GM12878 (cell line): ENCODE measurements around the gene DFFA. TPM values are rescaled to one million over a fixed set of nuclear protein-coding genes. Genes with fewer than 3 reads are reported as not detected.

Experiments used
- ATAC-seq: fragments of 200-7000 bp; cut with Tn5 transposase; 3 replicates; pipeline ENCODE4 v1.9.1; 2020; ENCODE audit warnings: mild to moderate bottlenecking, moderate library complexity
- BruUV-seq: library from RNA; stranded (reverse); fragments of 400-500 nt; replicated peaks from 2 replicates; lab custom pipeline; 2021; lab: Mats Ljungman, UMichigan
- CTCF ChIA-PET: fragments of 300-600 bp; sonication (Branson Sonifier 250); formaldehyde crosslinking; extraction: SDS; loops from one replicate; lab custom pipeline; 2021; ENCODE audit warnings: inconsistent platforms; lab: Yijun Ruan, JAX
- POLR2A ChIA-PET: fragments of 350-600 bp; formaldehyde crosslinking; extraction: SDS; loops from one replicate; lab custom pipeline; 2021; ENCODE audit warnings: inconsistent platforms; lab: Charles Lee
- RAD21 ChIA-PET: fragments of 300-600 bp; sonication (Branson Sonifier 250); formaldehyde crosslinking; loops from one replicate; lab custom pipeline; 2023; ENCODE audit warnings: antibody characterized with exemption; ENCODE audit not compliant: unreplicated experiment; lab: Charles Lee
- SMC1A ChIA-PET: fragments of 300-600 bp; sonication (Branson Sonifier 250); formaldehyde crosslinking; loops from one replicate; lab custom pipeline; 2023; ENCODE audit not compliant: unreplicated experiment, uncharacterized antibody; lab: Charles Lee
- DNase-seq: peaks from one replicate; pipeline ENCODE4 v3.0.0-alpha.2; 2011; ENCODE audit warnings: low read depth, low spot score
- FAIRE-seq: peaks from 3 replicates; lab custom pipeline; 2011; peaks lifted over from hg19 to GRCh38; lab: Jason Lieb, UNC
- H2AFZ ChIP-seq: 2 replicates; pipeline ENCODE4 v1.6.0; 2011; ENCODE audit warnings: low read depth, low read length, control low read depth; ENCODE audit not compliant: control insufficient read depth
- H3K27ac ChIP-seq: 2 replicates; pipeline ENCODE4 v1.5.1; 2011; ENCODE audit warnings: control low read depth; ENCODE audit not compliant: control insufficient read depth, insufficient read depth
- H3K27me3 ChIP-seq, 2 experiments: replicated peaks in 1 of 2; 2 replicates each; pipeline versions ENCODE4 v1.6.0 to v1.6.1; 2011; ENCODE audit warnings: low read length in 1 of 2; ENCODE audit not compliant: control insufficient read depth in 2 of 2, insufficient read depth in 2 of 2
- H3K36me3 ChIP-seq, 2 experiments: 2 replicates each; pipeline ENCODE4 v1.5.1; 2011; ENCODE audit warnings: low read length in 1 of 2; ENCODE audit not compliant: control insufficient read depth in 2 of 2, insufficient read depth in 2 of 2
- H3K4me1 ChIP-seq: 2 replicates; pipeline ENCODE4 v1.6.1; 2011; ENCODE audit warnings: mild to moderate bottlenecking, low read length, moderate library complexity, mixed read lengths; ENCODE audit not compliant: control insufficient read depth, insufficient read depth
- H3K4me2 ChIP-seq: 2 replicates; pipeline ENCODE4 v1.6.0; 2011; ENCODE audit warnings: control low read depth; ENCODE audit not compliant: control insufficient read depth, insufficient read depth
- H3K4me3 ChIP-seq: fragments of 200-600 bp; sonication (generic); 2 replicates; pipeline ENCODE4 v1.5.1; 2016
- H3K79me2 ChIP-seq: 2 replicates; pipeline ENCODE4 v1.6.0; 2011; ENCODE audit warnings: low read length; ENCODE audit not compliant: control insufficient read depth, insufficient read depth
- H3K9ac ChIP-seq: 2 replicates; pipeline ENCODE4 v1.8.0; 2011; ENCODE audit warnings: low read length, control low read depth, mixed read lengths; ENCODE audit not compliant: control insufficient read depth, insufficient read depth
- H3K9me3 ChIP-seq: replicated peaks from 3 replicates; pipeline ENCODE4 v1.5.1; 2011; ENCODE audit warnings: mild to moderate bottlenecking, low read length; ENCODE audit not compliant: control insufficient read depth, insufficient read depth
- H4K20me1 ChIP-seq: 2 replicates; pipeline ENCODE4 v1.6.0; 2011; ENCODE audit not compliant: control insufficient read depth, insufficient read depth
- CREB1 ChIP-seq: IDR thresholded peaks from 2 replicates; pipeline ENCODE4 v1.6.1; 2012; ENCODE audit warnings: low read depth, mild to moderate bottlenecking, inconsistent platforms
- CREM ChIP-seq: IDR thresholded peaks from 2 replicates; pipeline ENCODE4 v1.6.1; 2014; ENCODE audit warnings: antibody characterized with exemption, low read depth
- DPF2 ChIP-seq: fragments of 450-650 bp; IDR thresholded peaks from 2 replicates; pipeline ENCODE4 v1.6.1; 2017; ENCODE audit warnings: mild to moderate bottlenecking
- HDAC6 ChIP-seq: fragments of 200-600 bp; sonication (generic); IDR thresholded peaks from one replicate; pipeline ENCODE4 v1.8.0; 2017; ENCODE audit warnings: antibody characterized with exemption; ENCODE audit not compliant: unreplicated experiment
- JUNB ChIP-seq: IDR thresholded peaks from 2 replicates; pipeline ENCODE4 v1.6.1; 2016; ENCODE audit warnings: antibody characterized with exemption, mild to moderate bottlenecking
- MEF2A ChIP-seq: IDR thresholded peaks from 2 replicates; pipeline ENCODE4 v1.6.1; 2011; ENCODE audit warnings: low read depth, mild to moderate bottlenecking, low read length, moderate library complexity; ENCODE audit not compliant: insufficient read depth
- MXI1 ChIP-seq: fragments of 150-350 bp; IDR thresholded peaks from 2 replicates; pipeline ENCODE4 v1.6.1; 2011; ENCODE audit warnings: low read depth, mild to moderate bottlenecking, inconsistent platforms, low read length, improper control_type of control experiment
- POLR2AphosphoS5 ChIP-seq: IDR thresholded peaks from 2 replicates; pipeline ENCODE4 v1.6.1; 2011; ENCODE audit warnings: mild to moderate bottlenecking, low read length, inconsistent platforms
- RBBP5 ChIP-seq: fragments of 200-600 bp; sonication (generic); conservative IDR thresholded peaks from 2 replicates; pipeline ENCODE4 v1.6.1; 2016
- RELB ChIP-seq: fragments of 450-650 bp; IDR thresholded peaks from 2 replicates; pipeline ENCODE4 v1.6.1; 2017; ENCODE audit warnings: low read depth, mild to moderate bottlenecking, moderate library complexity
- RUNX3 ChIP-seq: IDR thresholded peaks from 2 replicates; pipeline ENCODE4 v1.6.1; 2012; ENCODE audit warnings: low read length, inconsistent platforms
- SMAD5 ChIP-seq: IDR thresholded peaks from 2 replicates; pipeline ENCODE4 v1.6.1; 2016; ENCODE audit warnings: antibody characterized with exemption, low read depth
- ZNF217 ChIP-seq: fragments of 450-650 bp; IDR thresholded peaks from 2 replicates; pipeline ENCODE4 v1.6.1; 2017; ENCODE audit warnings: antibody characterized with exemption, mild to moderate bottlenecking
- WGBS: methylation state at CpG from one replicate; pipeline ENCODE4 v1.1.6; 2016; ENCODE audit warnings: low lambda C conversion rate; ENCODE audit not compliant: insufficient replicate concordance, insufficient coverage; ENCODE audit errors: missing lambda C conversion rate; 5-methylcytosine and 5-hydroxymethylcytosine counted together
- in situ Hi-C: fragments of 300-500 bp; cut with MboI; formaldehyde crosslinking; loops from 9 replicates; pipeline ENCODE4 v1.14.3; 2018; ENCODE audit warnings: mixed read lengths
- intact Hi-C: fragments of 100-400 bp; cut with micrococcal nuclease; formaldehyde crosslinking; loops from one replicate; pipeline ENCODE4 v1.14.2; 2022; ENCODE audit not compliant: unreplicated experiment
- polyA plus RNA-seq, 11 experiments: library from polyadenylated mRNA; depleted of rRNA in 4 of 11; unstranded in 6 of 11; stranded (reverse) in 5 of 11; fragments of >200 nt; fragmentation: Nextera tagmentation in 4 of 11; fragmentation: Illumina TruSeq in 1 of 11; extraction: Ambion mirVana in 4 of 11; extraction: Trizol in 1 of 11; gene quantifications; 1 replicate in 1 of 11; 2 replicates in 10 of 11; pipeline versions ENCODE4 v1.2.1 to v1.2.3, GENCODE V29; 2011 to 2016; ENCODE audit warnings: inconsistent platforms in 2 of 11, missing spikeins in 2 of 11, low read depth in 1 of 11
- total RNA-seq, 4 experiments: library from RNA; depleted of rRNA in 3 of 4; stranded (reverse); fragments of >200 nt in 3 of 4; fragmentation: Illumina TruSeq in 1 of 4; extraction: Trizol in 1 of 4; gene quantifications; 2 replicates each; pipeline versions ENCODE4 v1.2.1 to v1.2.3, GENCODE V29; 2013 to 2021

The DFFA gene
- total and polyA plus RNA-seq, 10 of the 15 experiments (the other 5 are each of a cell fraction or from before 2014, with no cell fraction given), result 37.4 to 83.8 (median 52.4) TPM

GRCh38 chr1:10519016-10519417 lies 46.7 kb upstream of the DFFA start:
- ChIA-PET CTCF (interaction anchor here (1.5 kb wide), 1 partner anchor 11 kb away, joined by 4 read pairs; no protein-coding TSS in a partner anchor), RAD21 (interaction anchor here (0.5 kb wide), 1 partner anchor 348 kb away, joined by 3 read pairs; no protein-coding TSS in a partner anchor), POLR2A (no interaction called here), SMC1A (interaction anchor here (3.2 kb wide), 1 partner anchor 8 kb away, joined by 9 read pairs; no protein-coding TSS in a partner anchor)
- DNase-seq (no peak), ATAC-seq (no peak), FAIRE-seq (no peak)
- Histone ChIP-seq H4K20me1 (no peaks in the 10 kb centered on the region; the same call in 1 of the 2 replicates), H3K9ac (no peak overlapping the region), H3K4me3 (no peak overlapping the region), H2AFZ (no peak overlapping the region), H3K36me3 (peaks cover 0 to 5% of the 10 kb centered on the region in 2 experiments; a peak in 3 of 4 replicates), H3K4me1 (peaks cover 31% of the 10 kb centered on the region), H3K79me2 (peaks cover 29% of the 10 kb centered on the region), H3K27ac (no peak overlapping the region), H3K4me2 (no peak overlapping the region), H3K9me3 (no peaks in the 10 kb centered on the region), H3K27me3 (no peaks in the 10 kb centered on the region)
- intact Hi-C loops, result loop anchor here (10.0 kb wide), 1 partner anchor 446 kb away; no protein-coding TSS in a partner anchor
- WGBS, result 65% methylated on average over 7 of the region's 7 CpGs
- TF ChIP-seq CREB1 (no peak), RBBP5 (no peak), ZNF217 (no peak), MXI1 (no peak), HDAC6 (no peak), DPF2 (no peak), RELB (no peak), POLR2AphosphoS5 (no peak), CREM (no peak), JUNB (no peak), RUNX3 (no peak), SMAD5 (no peak), MEF2A (no peak)
- in situ Hi-C loops, result no loop called here
- no TSS peak for BruUV-seq
